K562 (cell line): Measurements from ENCODE around the gene NSDHL. TPM values are rescaled to one million over a fixed set of nuclear protein-coding genes. Genes with fewer than 3 reads are reported as not detected.

Source experiments
- ATAC-seq: fragments of 200-7000 bp; cut with Tn5 transposase; 3 replicates; pipeline ENCODE4 v1.9.1; 2020; ENCODE audit warnings: moderate library complexity
- BruUV-seq: library from RNA; stranded (reverse); fragments of 400-500 nt; replicated peaks from 2 replicates; lab custom pipeline; 2021; lab: Mats Ljungman, UMichigan
- CTCF ChIA-PET: fragments of 300-600 bp; formaldehyde crosslinking; extraction: SDS; loops from one replicate; lab custom pipeline; 2021; ENCODE audit warnings: low intra/inter-chr PET ratio; lab: Yijun Ruan, JAX
- POLR2A ChIA-PET: fragments of 300-600, 350-650 bp; sonication (Branson Sonifier 250); formaldehyde crosslinking; extraction: SDS; loops from one replicate; lab custom pipeline; 2021; ENCODE audit warnings: antibody characterized with exemption, inconsistent platforms; lab: Yijun Ruan, JAX
- DNase-seq, 4 experiments: peaks; one replicate each; pipeline versions ENCODE4 v3.0.0 to v3.0.0-alpha.2; 2011 to 2018; ENCODE audit warnings: low spot score in 3 of 4, mixed read lengths in 3 of 4; ENCODE audit errors: extremely low read depth in 1 of 4
- FAIRE-seq: peaks from 2 replicates; lab custom pipeline; 2011; peaks lifted over from hg19 to GRCh38; lab: Jason Lieb, UNC
- H2AFZ ChIP-seq: 2 replicates; pipeline ENCODE4 v1.6.0; 2011; ENCODE audit warnings: low read depth, low read length, control low read depth, inconsistent platforms
- H3K27ac ChIP-seq: fragments of 200-600 bp; 3 replicates; pipeline ENCODE4 v1.8.0; 2011; ENCODE audit warnings: low read depth, mild to moderate bottlenecking, control low read depth, inconsistent platforms, low read length, moderate library complexity, mixed read lengths; ENCODE audit errors: extremely low read depth
- H3K27me3 ChIP-seq, 2 experiments: fragments of 300-600 bp in 1 of 2; 2 replicates in 1 of 2; 3 replicates in 1 of 2; pipeline versions ENCODE4 v1.6.0 to v1.8.0; 2011; ENCODE audit warnings: inconsistent platforms in 2 of 2, low read length in 2 of 2, mild to moderate bottlenecking in 1 of 2, mixed read lengths in 1 of 2, moderate library complexity in 1 of 2; ENCODE audit not compliant: control insufficient read depth in 2 of 2, insufficient read depth in 2 of 2
- H3K36me3 ChIP-seq: fragments of 300-600 bp; 3 replicates; pipeline ENCODE4 v1.8.0; 2011; ENCODE audit warnings: mild to moderate bottlenecking, low read length, inconsistent platforms; ENCODE audit not compliant: control insufficient read depth, insufficient read depth
- H3K4me1 ChIP-seq, 2 experiments: fragments of 200-600 bp in 1 of 2; replicated peaks in 1 of 2; 2 replicates in 1 of 2; 3 replicates in 1 of 2; pipeline versions ENCODE4 v1.5.1 to v1.8.0; 2011; ENCODE audit warnings: inconsistent platforms in 2 of 2, low read length in 2 of 2, mild to moderate bottlenecking in 1 of 2, mixed read lengths in 1 of 2, moderate library complexity in 1 of 2; ENCODE audit not compliant: control insufficient read depth in 2 of 2, insufficient read depth in 2 of 2
- H3K4me2 ChIP-seq: 2 replicates; pipeline ENCODE4 v1.6.1; 2011; ENCODE audit warnings: low read length, control low read depth, inconsistent platforms, mixed read lengths; ENCODE audit not compliant: insufficient read depth
- H3K4me3 ChIP-seq: fragments of 200-600 bp; sonication (generic), shearing (Covaris generic); 2 replicates; pipeline ENCODE4 v1.5.1; 2016; ENCODE audit warnings: control low read depth, inconsistent platforms
- H3K79me2 ChIP-seq: fragments of 200-600 bp; 3 replicates; pipeline ENCODE4 v1.8.0; 2011; ENCODE audit warnings: low read length, inconsistent platforms; ENCODE audit not compliant: control insufficient read depth, insufficient read depth
- H3K9ac ChIP-seq, 2 experiments: 2 replicates each; pipeline versions ENCODE4 v1.6.0 to v1.6.1; 2011; ENCODE audit warnings: low read depth in 2 of 2, low read length in 2 of 2, control low read depth in 1 of 2, inconsistent platforms in 1 of 2, mild to moderate bottlenecking in 1 of 2, mixed read lengths in 1 of 2; ENCODE audit not compliant: insufficient read depth in 1 of 2
- H3K9me1 ChIP-seq: one replicate; pipeline ENCODE4 v1.6.0; 2011; ENCODE audit warnings: inconsistent platforms, mild to moderate bottlenecking, low read length, moderate library complexity; ENCODE audit not compliant: control insufficient read depth, insufficient read depth
- H3K9me3 ChIP-seq: replicated peaks from 2 replicates; pipeline ENCODE4 v1.5.1; 2011; ENCODE audit warnings: low read depth, low read length, inconsistent platforms; ENCODE audit not compliant: control insufficient read depth, insufficient read depth
- H4K20me1 ChIP-seq: replicated peaks from 2 replicates; pipeline ENCODE4 v1.6.1; 2011; ENCODE audit warnings: low read length, inconsistent platforms, mixed read lengths; ENCODE audit not compliant: control insufficient read depth, insufficient read depth
- CBFA2T2 ChIP-seq: fragments of 450-650 bp; conservative IDR thresholded peaks from 2 replicates; pipeline ENCODE4 v1.6.1; 2017; ENCODE audit warnings: mild to moderate bottlenecking
- HNRNPUL1 ChIP-seq: fragments of 200-400 bp; formaldehyde crosslinking; IDR thresholded peaks from 2 replicates; pipeline ENCODE4 v1.6.1; 2017; ENCODE audit warnings: low read length
- KDM5B ChIP-seq: fragments of 200-600 bp; sonication (generic); IDR thresholded peaks from 2 replicates; pipeline ENCODE4 v1.6.1; 2012; ENCODE audit warnings: low read depth, mild to moderate bottlenecking, moderate library complexity, low read length, control low read depth, inconsistent platforms; ENCODE audit not compliant: insufficient replicate concordance
- NR2F6 ChIP-seq: fragments of 450-650 bp; formaldehyde crosslinking; IDR thresholded peaks from 2 replicates; pipeline ENCODE4 v1.4.0; 2020; ENCODE audit warnings: mild to moderate bottlenecking
- PBX2 ChIP-seq, 2 experiments: IDR thresholded peaks in 1 of 2; conservative IDR thresholded peaks in 1 of 2; 2 replicates each; pipeline ENCODE4 v1.6.1; 2016; ENCODE audit warnings: low read depth in 2 of 2, mild to moderate bottlenecking in 1 of 2, missing compliant biosample characterization in 1 of 2, missing genetic modification characterization in 1 of 2, moderate library complexity in 1 of 2
- SRSF1 ChIP-seq: fragments of 200-400 bp; formaldehyde crosslinking; IDR thresholded peaks from 2 replicates; pipeline ENCODE4 v1.6.1; 2017; ENCODE audit warnings: mild to moderate bottlenecking, low read depth, low read length, moderate library complexity
- ZKSCAN3 ChIP-seq: fragments of 250-450 bp; sonication (Bioruptor Pico); IDR thresholded peaks from 2 replicates; pipeline ENCODE4 v1.4.0; 2020
- ZNF174 ChIP-seq: fragments of 250-450 bp; sonication (Bioruptor Pico); IDR thresholded peaks from 2 replicates; pipeline ENCODE4 v1.4.0; 2020; ENCODE audit warnings: mild to moderate bottlenecking
- ZNF347 ChIP-seq: fragments of 450-650 bp; formaldehyde crosslinking; IDR thresholded peaks from 2 replicates; pipeline ENCODE4 v1.4.0; 2020; ENCODE audit warnings: low read depth, mild to moderate bottlenecking, moderate library complexity
- ZNF707 ChIP-seq: fragments of 250-450 bp; sonication (Bioruptor Pico); conservative IDR thresholded peaks from 2 replicates; pipeline ENCODE4 v1.8.0; 2022; ENCODE audit warnings: inconsistent platforms, mild to moderate bottlenecking, moderate library complexity
- WGBS: fragments of 100-300 bp; shearing (Covaris generic); methylation state at CpG from one replicate; pipeline ENCODE4 v1.1.6; 2016; ENCODE audit warnings: low coverage, mixed read lengths; ENCODE audit not compliant: insufficient coverage; ENCODE audit errors: missing lambda C conversion rate; 5-methylcytosine and 5-hydroxymethylcytosine counted together
- in situ Hi-C: fragments of 300-500 bp; cut with MboI; formaldehyde crosslinking; loops from 4 replicates; pipeline ENCODE4 v1.15.0; 2018; ENCODE audit warnings: inconsistent platforms, mixed read lengths
- intact Hi-C: fragments of 100-400 bp; cut with micrococcal nuclease; formaldehyde crosslinking; loops from 2 replicates; pipeline ENCODE4 v1.14.2; 2022
- polyA plus RNA-seq, 8 experiments: library from polyadenylated mRNA; depleted of rRNA in 4 of 8; stranded (reverse) in 5 of 8; unstranded in 3 of 8; fragments of >200 nt; fragmentation: Nextera tagmentation in 2 of 8; fragmentation: Illumina TruSeq in 1 of 8; extraction: Ambion mirVana in 2 of 8; extraction: Trizol in 1 of 8; gene quantifications; 2 replicates each; pipeline versions ENCODE4 v1.2.1 to v1.2.3, GENCODE V29; 2011 to 2014; ENCODE audit warnings: inconsistent platforms in 1 of 8, missing spikeins in 1 of 8
- total RNA-seq, 7 experiments: library from RNA; depleted of rRNA in 6 of 7; stranded (reverse); fragments of >200 nt in 6 of 7; fragmentation: Illumina TruSeq in 2 of 7; extraction: Trizol in 2 of 7; gene quantifications; 2 replicates each; pipeline versions ENCODE4 v1.2.1 to v1.2.3, GENCODE V29; 2011 to 2021; ENCODE audit warnings: low replicate concordance in 1 of 7
- TF ChIP-seq, protein P1 (sequence below), 3 experiments: IDR thresholded peaks in 2 of 3; conservative IDR thresholded peaks in 1 of 3; 2 replicates each; pipeline ENCODE4 v1.5.1; 2011 to 2012; ENCODE audit warnings: low read length in 3 of 3, mild to moderate bottlenecking in 3 of 3, control low read depth in 2 of 3, improper control_type of control experiment in 1 of 3, inconsistent platforms in 1 of 3, low read depth in 1 of 3, mixed read lengths in 1 of 3, moderate library complexity in 1 of 3; ENCODE audit not compliant: insufficient read depth in 2 of 3
- TF ChIP-seq, protein P2 (sequence below): IDR thresholded peaks from 3 replicates; pipeline ENCODE4 v1.6.1; 2011; ENCODE audit warnings: borderline replicate concordance, mild to moderate bottlenecking; ENCODE audit not compliant: insufficient read length, insufficient read depth
- TF ChIP-seq, protein P3 (sequence below): sonication (generic); formaldehyde crosslinking; IDR thresholded peaks from 2 replicates; pipeline ENCODE4 v1.8.0; 2022; ENCODE audit warnings: mild to moderate bottlenecking, missing genetic modification reagents, borderline replicate concordance

The NSDHL gene
- total and polyA plus RNA-seq, 9 of the 15 experiments (the other 6 are each of a cell fraction or from before 2014, with no cell fraction given) = 22.5 to 63.4 (median 40.8) TPM

DNA sequence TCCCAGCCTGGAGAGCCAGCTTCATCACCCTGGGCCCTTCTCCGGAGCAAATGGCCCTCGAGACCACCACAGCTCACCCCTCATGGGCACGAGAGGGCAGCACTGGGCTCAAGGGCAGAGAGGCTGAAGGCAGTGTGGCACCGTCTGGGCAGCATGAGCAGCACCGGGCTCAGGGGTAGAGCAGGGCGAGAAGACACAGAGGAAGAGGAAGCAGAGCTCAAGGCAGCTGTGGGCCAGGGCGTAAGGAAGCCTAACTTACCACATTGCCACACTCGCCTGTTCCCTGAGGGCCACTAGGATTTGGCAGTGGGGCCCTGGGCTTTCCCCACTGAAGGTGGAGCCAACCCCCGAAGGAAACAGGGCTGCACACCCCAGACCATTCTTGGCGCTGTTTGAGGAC lies 82.5 kb downstream of the NSDHL start:
- H3K27me3 ChIP-seq = peaks cover 0 to 26% of the 10 kb centered on the region in 2 experiments; a peak in 3 of 5 replicates
- no peak for ATAC-seq
- no TSS peak for BruUV-seq
- H3K9me1 ChIP-seq = no peaks in the 10 kb centered on the region
- H3K27ac ChIP-seq = no peak overlapping the region
- H3K4me1 ChIP-seq = peaks cover 0 to 12% of the 10 kb centered on the region in 2 experiments; a peak in 2 of 5 replicates
- ChIA-PET CTCF (interaction anchor here (0.6 kb wide), 1 partner anchor 1078 kb away, joined by 3 read pairs; no protein-coding TSS in a partner anchor), POLR2A (interaction anchor here (0.6 to 1.5 kb wide), 3 partner anchors 21 to 1182 kb away, joined by 3 read pairs; no protein-coding TSS in a partner anchor)
- DNase-seq = no peak
- WGBS = 3% methylated on average over 5 of the region's 10 CpGs
- no peaks in the 10 kb centered on the region for H3K79me2 ChIP-seq
- H4K20me1 ChIP-seq = no peaks in the 10 kb centered on the region; the same call in 1 of the 2 replicates
- TF ChIP-seq, protein P1, sequence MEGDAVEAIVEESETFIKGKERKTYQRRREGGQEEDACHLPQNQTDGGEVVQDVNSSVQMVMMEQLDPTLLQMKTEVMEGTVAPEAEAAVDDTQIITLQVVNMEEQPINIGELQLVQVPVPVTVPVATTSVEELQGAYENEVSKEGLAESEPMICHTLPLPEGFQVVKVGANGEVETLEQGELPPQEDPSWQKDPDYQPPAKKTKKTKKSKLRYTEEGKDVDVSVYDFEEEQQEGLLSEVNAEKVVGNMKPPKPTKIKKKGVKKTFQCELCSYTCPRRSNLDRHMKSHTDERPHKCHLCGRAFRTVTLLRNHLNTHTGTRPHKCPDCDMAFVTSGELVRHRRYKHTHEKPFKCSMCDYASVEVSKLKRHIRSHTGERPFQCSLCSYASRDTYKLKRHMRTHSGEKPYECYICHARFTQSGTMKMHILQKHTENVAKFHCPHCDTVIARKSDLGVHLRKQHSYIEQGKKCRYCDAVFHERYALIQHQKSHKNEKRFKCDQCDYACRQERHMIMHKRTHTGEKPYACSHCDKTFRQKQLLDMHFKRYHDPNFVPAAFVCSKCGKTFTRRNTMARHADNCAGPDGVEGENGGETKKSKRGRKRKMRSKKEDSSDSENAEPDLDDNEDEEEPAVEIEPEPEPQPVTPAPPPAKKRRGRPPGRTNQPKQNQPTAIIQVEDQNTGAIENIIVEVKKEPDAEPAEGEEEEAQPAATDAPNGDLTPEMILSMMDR (IDR thresholded peaks at IDR 0.05 in 2 of 3, conservative IDR thresholded peaks at IDR 0.05 in 1 of 3; ENCODE audit: insufficient read depth in 2 of 3, low read depth in 1 of 3, low read length in 3 of 3) = no peak
- TF ChIP-seq CBFA2T2 = no peak
- TF ChIP-seq PBX2 (CRISPR knock-in tag; IDR thresholded peaks at IDR 0.05; ENCODE audit: low read depth) = no peak
- TF ChIP-seq PBX2 (tag; conservative IDR thresholded peaks at IDR 0.05; ENCODE audit: low read depth) = no peak
- no peak for TF ChIP-seq ZNF707 (CRISPR knock-in tag)
- TF ChIP-seq SRSF1 = no peak
- TF ChIP-seq NR2F6 (CRISPR knock-in tag) = no peak
- no peak for TF ChIP-seq ZNF174 (CRISPR knock-in tag)
- no peak for TF ChIP-seq HNRNPUL1
- TF ChIP-seq KDM5B = no peak
- TF ChIP-seq ZNF347 (CRISPR knock-in tag) = no peak
- TF ChIP-seq ZKSCAN3 (CRISPR knock-in tag) = no peak
- TF ChIP-seq, protein P2, sequence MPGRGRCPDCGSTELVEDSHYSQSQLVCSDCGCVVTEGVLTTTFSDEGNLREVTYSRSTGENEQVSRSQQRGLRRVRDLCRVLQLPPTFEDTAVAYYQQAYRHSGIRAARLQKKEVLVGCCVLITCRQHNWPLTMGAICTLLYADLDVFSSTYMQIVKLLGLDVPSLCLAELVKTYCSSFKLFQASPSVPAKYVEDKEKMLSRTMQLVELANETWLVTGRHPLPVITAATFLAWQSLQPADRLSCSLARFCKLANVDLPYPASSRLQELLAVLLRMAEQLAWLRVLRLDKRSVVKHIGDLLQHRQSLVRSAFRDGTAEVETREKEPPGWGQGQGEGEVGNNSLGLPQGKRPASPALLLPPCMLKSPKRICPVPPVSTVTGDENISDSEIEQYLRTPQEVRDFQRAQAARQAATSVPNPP = no peak
- TF ChIP-seq, protein P3, sequence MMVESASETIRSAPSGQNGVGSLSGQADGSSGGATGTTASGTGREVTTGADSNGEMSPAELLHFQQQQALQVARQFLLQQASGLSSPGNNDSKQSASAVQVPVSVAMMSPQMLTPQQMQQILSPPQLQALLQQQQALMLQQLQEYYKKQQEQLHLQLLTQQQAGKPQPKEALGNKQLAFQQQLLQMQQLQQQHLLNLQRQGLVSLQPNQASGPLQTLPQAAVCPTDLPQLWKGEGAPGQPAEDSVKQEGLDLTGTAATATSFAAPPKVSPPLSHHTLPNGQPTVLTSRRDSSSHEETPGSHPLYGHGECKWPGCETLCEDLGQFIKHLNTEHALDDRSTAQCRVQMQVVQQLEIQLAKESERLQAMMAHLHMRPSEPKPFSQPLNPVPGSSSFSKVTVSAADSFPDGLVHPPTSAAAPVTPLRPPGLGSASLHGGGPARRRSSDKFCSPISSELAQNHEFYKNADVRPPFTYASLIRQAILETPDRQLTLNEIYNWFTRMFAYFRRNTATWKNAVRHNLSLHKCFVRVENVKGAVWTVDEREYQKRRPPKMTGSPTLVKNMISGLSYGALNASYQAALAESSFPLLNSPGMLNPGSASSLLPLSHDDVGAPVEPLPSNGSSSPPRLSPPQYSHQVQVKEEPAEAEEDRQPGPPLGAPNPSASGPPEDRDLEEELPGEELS (CRISPR knock-in tag) = no peak
- H3K9me3 ChIP-seq = no peaks in the 10 kb centered on the region
- no peak for FAIRE-seq
- H3K36me3 ChIP-seq = no peaks in the 10 kb centered on the region
- H3K9ac ChIP-seq = no peak overlapping the region
- in situ Hi-C loops = no loop called here
- intact Hi-C loops = loop anchor here (10.0 kb wide), 3 partner anchors 79 to 1169 kb away; partner anchors contain the start of genes CETN2 and NSDHL
- no peak overlapping the region for H3K4me3 ChIP-seq
- no peak overlapping the region for H3K4me2 ChIP-seq
- H2AFZ ChIP-seq = no peak overlapping the region
